Esophagus mucosa (tissue), 1 donor: Measurements from ENCODE around the gene FGF22. TPM values are rescaled to one million over a fixed set of nuclear protein-coding genes. Genes with fewer than 3 reads are reported as not detected.

ENCODE experiments used
- ATAC-seq: fragments of 200-7000 bp; cut with Tn5 transposase; one replicate; pipeline ENCODE4 v1.9.1; 2020
- total RNA-seq: library from RNA; stranded (reverse); gene quantifications from one replicate; pipeline ENCODE4 v1.2.4, GENCODE V29; 2023
- donor health status: DM: yes; HTN: yes; CAD: no.

FGF22 gene
- total RNA-seq, 1 donor from 2014 or later: 0.12 TPM

DNA sequence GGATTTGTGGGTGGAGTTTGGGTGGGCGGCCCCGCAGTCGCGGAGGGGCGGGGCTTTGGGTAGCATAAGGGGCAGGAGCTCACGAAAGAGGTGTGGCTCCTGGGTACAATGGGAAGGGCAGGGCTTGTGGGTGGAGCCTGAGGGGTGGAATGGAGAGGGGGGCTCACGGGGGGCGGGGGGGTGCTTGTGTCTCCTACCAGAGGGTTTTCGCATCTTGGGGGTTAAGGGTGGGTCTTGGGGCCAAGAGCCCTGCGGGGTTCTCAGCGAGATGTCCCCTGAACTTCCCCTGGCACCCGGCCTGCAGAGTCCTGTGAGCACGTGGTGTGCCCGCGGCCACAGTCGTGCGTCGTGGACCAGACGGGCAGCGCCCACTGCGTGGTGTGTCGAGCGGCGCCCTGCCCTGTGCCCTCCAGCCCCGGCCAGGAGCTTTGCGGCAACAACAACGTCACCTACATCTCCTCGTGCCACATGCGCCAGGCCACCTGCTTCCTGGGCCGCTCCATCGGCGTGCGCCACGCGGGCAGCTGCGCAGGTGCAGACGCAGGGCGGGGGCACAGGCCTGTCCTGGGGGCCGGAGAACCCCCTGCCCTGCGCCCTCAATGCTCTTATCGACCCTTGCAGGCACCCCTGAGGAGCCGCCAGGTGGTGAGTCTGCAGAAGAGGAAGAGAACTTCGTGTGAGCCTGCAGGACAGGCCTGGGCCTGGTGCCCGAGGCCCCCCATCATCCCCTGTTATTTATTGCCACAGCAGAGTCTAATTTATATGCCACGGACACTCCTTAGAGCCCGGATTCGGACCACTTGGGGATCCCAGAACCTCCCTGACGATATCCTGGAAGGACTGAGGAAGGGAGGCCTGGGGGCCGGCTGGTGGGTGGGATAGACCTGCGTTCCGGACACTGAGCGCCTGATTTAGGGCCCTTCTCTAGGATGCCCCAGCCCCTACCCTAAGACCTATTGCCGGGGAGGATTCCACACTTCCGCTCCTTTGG, 41.6 kb downstream of the FGF22 start:
- ATAC-seq: no peak

GRCh38 chr19:682678-683320, 43.1 kb downstream of the FGF22 start:
- no peak for ATAC-seq

DNA sequence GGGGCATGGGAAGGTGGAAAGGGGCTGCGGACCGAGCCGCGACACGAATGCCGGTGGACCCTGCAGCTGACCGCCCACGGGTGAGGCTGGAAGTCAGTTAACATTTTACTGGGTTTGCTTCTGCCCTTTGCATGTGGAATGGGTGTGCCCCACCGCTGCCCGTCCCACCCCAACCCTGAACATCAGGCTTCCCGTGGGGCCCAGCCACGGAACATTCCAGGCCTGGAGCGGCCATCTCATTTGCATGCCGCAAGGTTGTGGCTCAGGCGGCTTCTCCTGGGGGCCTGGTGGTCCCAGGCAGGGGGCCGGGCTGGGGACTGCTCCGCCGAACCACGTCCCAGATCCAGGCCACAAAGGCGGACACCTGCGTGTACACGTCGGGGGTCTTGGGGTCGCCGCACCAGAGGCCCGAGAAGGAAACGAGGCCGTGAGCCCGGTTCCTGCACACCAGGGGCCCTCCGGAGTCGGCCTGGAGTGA, 45.8 kb downstream of the FGF22 start:
- no peak for ATAC-seq

DNA sequence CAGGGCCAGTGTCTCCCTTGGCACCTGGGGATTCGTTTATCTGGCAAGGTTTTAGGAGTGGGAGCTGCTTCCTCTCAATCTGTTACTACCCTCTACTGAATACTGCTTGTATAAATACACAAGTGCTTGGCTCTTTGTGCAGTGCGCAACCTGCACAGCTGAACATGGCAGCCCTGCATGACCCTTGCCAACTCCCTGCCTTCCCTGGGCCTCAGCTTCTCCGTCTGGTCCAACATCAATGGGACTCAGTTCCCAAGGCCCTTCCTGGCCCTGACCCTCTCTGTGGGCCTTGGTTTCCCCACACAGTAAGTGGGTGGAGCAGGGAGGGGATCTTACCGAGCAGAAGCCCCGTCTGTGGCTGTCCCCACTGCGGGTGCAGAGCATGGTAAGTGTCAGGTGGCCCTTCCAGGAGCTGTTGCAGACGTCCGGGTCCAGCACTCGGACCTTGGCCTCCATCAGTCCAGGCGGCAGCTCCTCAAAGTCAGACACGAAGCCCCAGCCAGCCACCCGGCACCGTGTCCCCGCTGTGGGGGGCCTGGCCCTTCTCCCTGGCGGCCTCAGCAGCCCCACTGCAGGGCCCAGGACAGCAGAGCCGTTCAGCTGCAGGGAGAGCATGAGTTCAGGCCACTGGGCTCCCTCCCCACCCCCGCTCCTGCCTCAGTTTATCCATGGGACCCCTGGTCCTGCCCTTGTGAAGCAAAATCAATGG, 47.1 kb downstream of the FGF22 start:
- no peak for ATAC-seq

- ATAC-seq: no peak
These were observed 48.0 kb downstream of the FGF22 start for GRCh38 chr19:687569-688166.

- ATAC-seq: no peak
These were observed 48.5 kb downstream of the FGF22 start for GRCh38 chr19:688214-688613.

GRCh38 chr19:688992-689391, 49.3 kb downstream of the FGF22 start:
- ATAC-seq: no peak

DNA sequence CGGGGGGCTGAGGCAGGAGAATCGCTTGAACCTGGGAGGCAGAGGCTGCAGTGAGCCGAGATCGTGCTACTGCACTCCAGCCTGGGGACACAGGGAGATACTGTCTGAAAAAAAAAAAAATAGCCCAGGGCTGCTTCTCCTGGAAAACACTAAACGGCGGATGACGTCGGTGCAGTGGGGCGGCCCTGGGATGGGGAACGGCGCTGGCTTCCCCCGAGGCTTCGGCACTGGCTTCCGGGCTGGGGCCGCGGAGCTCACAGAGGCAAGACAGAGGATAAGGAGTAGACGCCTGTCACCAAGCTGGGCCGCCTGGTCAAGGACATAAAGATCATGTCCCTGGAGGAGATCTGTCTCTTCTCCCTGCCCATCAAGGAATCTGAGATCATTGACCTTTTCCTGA, 50.5 kb downstream of the FGF22 start:
- ATAC-seq: no peak

Other genes with a start within 250 kb of the FGF22 start
- 0.16 TPM for gene C2CD4C, start 230.7 kb upstream of the FGF22 start, total RNA-seq
- 1.7 TPM for gene SHC2, start 178.8 kb upstream of the FGF22 start, total RNA-seq
- gene MADCAM1, start 143.4 kb upstream of the FGF22 start, total RNA-seq: 0.36 TPM
- 14.2 TPM for gene TPGS1, start 132.4 kb upstream of the FGF22 start, total RNA-seq
- gene CDC34, start 108.1 kb upstream of the FGF22 start, total RNA-seq: 30.7 TPM
- gene GZMM, start 95.8 kb upstream of the FGF22 start, total RNA-seq: not detected
- 320 TPM for gene BSG, start 67.3 kb upstream of the FGF22 start, total RNA-seq
- gene HCN2, start 50.0 kb upstream of the FGF22 start, total RNA-seq: 0.48 TPM
- 24.5 TPM for gene POLRMT, start 6.3 kb upstream of the FGF22 start, total RNA-seq
- gene RNF126, start 23.3 kb downstream of the FGF22 start, total RNA-seq: 53.0 TPM
- gene FSTL3, start 36.5 kb downstream of the FGF22 start, total RNA-seq: 3.3 TPM
- gene PRSS57, start 55.6 kb downstream of the FGF22 start, total RNA-seq: not detected
- gene PALM, start 69.1 kb downstream of the FGF22 start, total RNA-seq: 2.0 TPM
- gene MISP, start 111.2 kb downstream of the FGF22 start, total RNA-seq: 0.40 TPM
- 279 TPM for gene PTBP1, start 157.6 kb downstream of the FGF22 start, total RNA-seq
- not detected for gene PLPPR3, start 182.1 kb downstream of the FGF22 start, total RNA-seq
- not detected for gene AZU1, start 188.0 kb downstream of the FGF22 start, total RNA-seq
- not detected for gene PRTN3, start 201.1 kb downstream of the FGF22 start, total RNA-seq
- gene ELANE, start 212.4 kb downstream of the FGF22 start, total RNA-seq: not detected
- gene CFD, start 219.8 kb downstream of the FGF22 start, total RNA-seq: 21.5 TPM